NOMO-1 treated with DMSO at 0.1 percent for 48 hours (cell line): ENCODE measurements around the gene ZNF446.
A peak's percentile ranks its signal among the peaks of the same experiment; 100 is the strongest.
"Not testable (repeated sequence)": the region's sequence is repeated elsewhere in the genome, so short reads cannot be mapped to it uniquely, and the experiment has no call there.

ENCODE experiments used
- DNase-seq: peaks from one replicate; lab custom pipeline; 2025; ENCODE audit not compliant: unreplicated experiment; lab: John Stamatoyannopoulos, UW

The ZNF446 gene

GRCh38 chr19:58475714-58476497, at the start of gene ZNF446:
Gene ZNF446 (plus strand): TSS chr19:58476352. CDS start chr19:58477219, 867 bp downstream.
- peak; percentile 97 for DNase-seq

GRCh38 chr19:58428617-58429016, 47.5 kb upstream of the ZNF446 start:
- no peak for DNase-seq

GRCh38 chr19:58429745-58430144, 46.4 kb upstream of the ZNF446 start:
- no peak for DNase-seq

- DNase-seq, result no peak
Observed at GRCh38 chr19:58434217-58434616, 41.9 kb upstream of the ZNF446 start.

GRCh38 chr19:58439576-58440554, 36.3 kb upstream of the ZNF446 start, which contains the start of gene ZNF132:
Gene ZNF132 (minus strand): TSS chr19:58440153. CDS start chr19:58439821, 332 bp downstream.
- peak; percentile 99 for DNase-seq

GRCh38 chr19:58440556-58440955, 35.6 kb upstream of the ZNF446 start:
- DNase-seq, result no peak

GRCh38 chr19:58442986-58443385, 33.2 kb upstream of the ZNF446 start:
- DNase-seq, result not testable (repeated sequence)

GRCh38 chr19:58448860-58449259, 27.3 kb upstream of the ZNF446 start:
- not testable (repeated sequence) for DNase-seq

GRCh38 chr19:58449980-58450379, 26.2 kb upstream of the ZNF446 start:
- not testable (repeated sequence) for DNase-seq

GRCh38 chr19:58450856-58451357, 25.2 kb upstream of the ZNF446 start:
- no peak for DNase-seq

- DNase-seq, result peak; percentile 94
Observed at GRCh38 chr19:58451358-58452101, 24.6 kb upstream of the ZNF446 start, which contains the start of gene ZNF324B. Gene ZNF324B (plus strand): TSS chr19:58451622. CDS start chr19:58453702, 2,080 bp downstream.

GRCh38 chr19:58453743-58454142, 22.4 kb upstream of the ZNF446 start:
- no peak for DNase-seq

GRCh38 chr19:58455306-58455705, 20.8 kb upstream of the ZNF446 start:
- no peak for DNase-seq

GRCh38 chr19:58456111-58456510, 20.0 kb upstream of the ZNF446 start:
- no peak for DNase-seq

GRCh38 chr19:58460039-58460438, 16.1 kb upstream of the ZNF446 start:
- no peak for DNase-seq

- no peak for DNase-seq
Observed at GRCh38 chr19:58466089-58466759, 9.9 kb upstream of the ZNF446 start.

GRCh38 chr19:58466760-58467589, 9.2 kb upstream of the ZNF446 start, which contains the start of gene ZNF324:
Gene ZNF324 (plus strand): TSS chr19:58467080. CDS start chr19:58469186, 2,106 bp downstream.
- peak; percentile 95 for DNase-seq

GRCh38 chr19:58468216-58468839, 7.8 kb upstream of the ZNF446 start:
- no peak for DNase-seq
